Spleen (tissue), 11 donors: Measurements from ENCODE around the gene MADD. TPM values are rescaled to one million over a fixed set of nuclear protein-coding genes. Genes with fewer than 3 reads are reported as not detected.

ENCODE experiments used
- DNase-seq: peaks from one replicate; pipeline ENCODE4 v3.0.0-alpha.2; 2020
- H3K27ac ChIP-seq, 8 donors: fragments of 200-600 bp; sonication (generic) in 7 of 8; 1 replicate in 4 of 8; 2 replicates in 4 of 8; pipeline versions ENCODE4 v1.5.0 to v1.8.0; 2016 to 2021; ENCODE audit warnings: inconsistent platforms in 4 of 8, mild to moderate bottlenecking in 4 of 8, moderate library complexity in 1 of 8
- H3K27me3 ChIP-seq, 7 donors: fragments of 200-600 bp; sonication (generic) in 6 of 7; replicated peaks in 1 of 7; 1 replicate in 4 of 7; 2 replicates in 3 of 7; pipeline versions ENCODE4 v1.5.0 to v1.8.0; 2016 to 2021; ENCODE audit warnings: inconsistent platforms in 3 of 7, mild to moderate bottlenecking in 1 of 7
- H3K36me3 ChIP-seq, 6 donors: fragments of 200-600 bp; sonication (generic) in 5 of 6; 1 replicate in 4 of 6; 2 replicates in 2 of 6; pipeline versions ENCODE4 v1.5.0 to v1.8.0; 2016 to 2021; ENCODE audit warnings: inconsistent platforms in 2 of 6
- H3K4me1 ChIP-seq, 6 donors: fragments of 200-600 bp; sonication (generic) in 5 of 6; 1 replicate in 3 of 6; 2 replicates in 3 of 6; pipeline versions ENCODE4 v1.5.0 to v1.8.0; 2016 to 2021; ENCODE audit warnings: inconsistent platforms in 3 of 6
- H3K4me3 ChIP-seq, 8 donors: fragments of 200-600 bp; sonication (generic) in 7 of 8; 1 replicate in 4 of 8; 2 replicates in 4 of 8; pipeline versions ENCODE4 v1.5.0 to v1.8.0; 2016 to 2021; ENCODE audit warnings: inconsistent platforms in 4 of 8, mild to moderate bottlenecking in 4 of 8, moderate library complexity in 2 of 8
- H3K9me3 ChIP-seq, 8 donors: fragments of 200-600 bp; sonication (generic) in 7 of 8; 1 replicate in 4 of 8; 2 replicates in 4 of 8; pipeline versions ENCODE4 v1.5.0 to v1.8.0; 2016 to 2021; ENCODE audit warnings: inconsistent platforms in 4 of 8
- POLR2A ChIP-seq, 3 donors: fragments of 450-650 bp; IDR thresholded peaks; one replicate each; pipeline ENCODE4 v1.5.1; 2017; ENCODE audit warnings: antibody characterized with exemption in 3 of 3, mild to moderate bottlenecking in 1 of 3
- POLR2AphosphoS5 ChIP-seq, 3 donors: sonication (generic); formaldehyde crosslinking; IDR thresholded peaks; one replicate each; pipeline ENCODE4 v1.5.1; 2017; ENCODE audit warnings: antibody characterized with exemption in 3 of 3
- WGBS, 5 donors: extraction: QIAGEN DNeasy Blood & Tissue Kit in 3 of 5; methylation state at CpG; one replicate each; pipeline versions ENCODE4 v1.1.5 to v1.1.7; 2013 to 2018; 5-methylcytosine and 5-hydroxymethylcytosine counted together
- intact Hi-C: fragments of 100-400 bp; cut with DNase I; formaldehyde crosslinking; loops from one replicate; pipeline ENCODE4 v1.15.0; 2023; ENCODE audit warnings: low total_unique reads
- polyA plus RNA-seq, 3 donors: library from polyadenylated mRNA; stranded (reverse); fragments of 200-250 nt; gene quantifications; one replicate each; pipeline ENCODE4 v1.2.1, GENCODE V29; 2013
- total RNA-seq, 7 donors: library from RNA; depleted of rRNA in 3 of 7; stranded (reverse); fragments of >200 nt in 3 of 7; fragmentation: NEBNext Ultra II Directional in 4 of 7; extraction: Animal tissue kit (Norgen Biotek cat#: 25700) in 4 of 7; gene quantifications; one replicate each; pipeline versions ENCODE4 v1.1.0 to v1.2.1, GENCODE V29; 2016 to 2021
- TF ChIP-seq, protein P1 (sequence below), 11 experiments: fragments of 200-600 bp in 7 of 11; fragments of 450-650 bp in 4 of 11; sonication (generic) in 4 of 11; IDR thresholded peaks in 8 of 11; conservative IDR thresholded peaks in 3 of 11; 1 replicate in 7 of 11; 2 replicates in 4 of 11; pipeline versions ENCODE4 v1.4.0 to v1.8.0; 2016 to 2021; ENCODE audit warnings: antibody characterized with exemption in 11 of 11, inconsistent platforms in 4 of 11, mild to moderate bottlenecking in 1 of 11
- donor health status: healthy with polysubstance abuse.
- donor health status: DM: no; HTN: no; CAD: no; lungs with moderate emphysema.
- donor health status: DM: no; HTN: no; CAD: no.
- donor health status: Bipolar disorder and iron deficiency.
- donor health status: healthy.
- donor health status: DM: no; HTN: no; CAD: no.
- donor health status: DM: yes; HTN: yes; CAD: no.

Gene MADD
- total and polyA plus RNA-seq, 10 donors: 15.7 to 82.4 (median 63.3) TPM

DNA sequence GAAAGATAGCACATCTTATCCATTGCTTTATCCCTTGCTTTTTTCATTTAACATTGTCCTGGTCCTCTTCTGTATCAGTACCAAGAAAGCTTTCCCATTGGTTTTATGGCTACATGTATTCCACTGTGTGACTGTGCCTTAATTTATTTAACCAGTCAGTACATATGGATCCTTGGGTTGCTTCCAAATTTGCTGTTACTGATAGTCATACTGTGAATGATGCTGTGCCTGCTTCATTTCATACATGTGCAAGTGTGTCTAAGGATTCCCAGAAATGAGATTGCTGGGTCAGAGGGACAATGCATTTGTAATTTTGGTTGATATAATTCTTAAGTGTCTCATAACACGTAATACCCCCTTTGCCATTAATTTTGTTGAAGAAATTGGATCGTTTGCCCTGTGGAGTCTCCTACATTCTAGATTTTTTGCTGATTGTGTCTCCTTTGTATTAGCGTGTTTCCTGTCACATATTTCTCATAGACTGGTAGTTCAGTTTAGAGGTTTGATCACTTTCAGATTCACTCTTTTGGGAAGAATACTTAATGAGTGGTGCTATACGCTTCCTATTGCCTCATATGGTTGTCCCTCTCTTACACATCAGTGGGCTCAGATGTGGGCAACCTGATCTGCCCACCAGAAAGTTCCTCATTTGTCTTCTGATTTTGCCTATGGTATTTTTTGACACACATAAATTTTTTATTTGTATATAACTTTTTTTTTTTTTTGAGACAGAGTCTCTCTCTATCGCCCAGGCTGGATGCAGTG is 47.3 kb downstream of the MADD start:
- Histone ChIP-seq H3K27ac (peak overlapping the region in 3 of 8 donors; percentile 17 to 60 (median 53)), H3K9me3 (no peaks in the 10 kb centered on the region)
- DNase-seq: no peak

DNA sequence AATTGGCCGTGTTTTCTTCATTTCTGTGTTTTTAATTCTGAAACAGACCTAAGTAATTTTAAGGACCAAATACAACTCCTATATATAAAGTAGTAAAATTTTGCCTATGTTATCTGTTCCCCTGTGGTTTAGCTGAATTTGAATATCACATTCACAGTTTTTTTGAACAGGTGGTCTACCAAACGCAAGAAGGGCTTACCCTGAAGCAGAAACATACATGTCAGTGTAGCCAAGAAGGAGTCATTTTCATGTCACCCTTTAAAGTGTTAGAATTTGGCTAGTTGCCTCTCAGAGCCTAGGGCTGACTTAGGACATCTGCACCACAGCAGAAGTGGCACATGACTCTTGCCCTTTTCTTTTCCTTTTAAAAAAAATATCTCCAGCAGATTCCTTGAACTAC is 48.2 kb downstream of the MADD start:
- H3K36me3 ChIP-seq: peaks cover 0 to 71% (median 58%) of the 10 kb centered on the region in 6 donors
- no peak for DNase-seq
- peak overlapping the region in 2 of 8 donors; percentile 9 to 32 for H3K27ac ChIP-seq
- H3K4me3 ChIP-seq: no peak overlapping the region
- 77 to 84% (median 82%) methylated on average over 2 of the region's 2 CpGs for WGBS, 5 donors
- no peaks in the 10 kb centered on the region for H3K9me3 ChIP-seq
- H3K27me3 ChIP-seq: no peaks in the 10 kb centered on the region
- peaks cover 0 to 14% (median 3%) of the 10 kb centered on the region in 6 donors for H3K4me1 ChIP-seq
- intact Hi-C loops: no loop called here
- TF ChIP-seq POLR2AphosphoS5 (IDR thresholded peaks at IDR 0.05): no peak
- TF ChIP-seq POLR2A (IDR thresholded peaks at IDR 0.05): no peak
- TF ChIP-seq, protein P1, sequence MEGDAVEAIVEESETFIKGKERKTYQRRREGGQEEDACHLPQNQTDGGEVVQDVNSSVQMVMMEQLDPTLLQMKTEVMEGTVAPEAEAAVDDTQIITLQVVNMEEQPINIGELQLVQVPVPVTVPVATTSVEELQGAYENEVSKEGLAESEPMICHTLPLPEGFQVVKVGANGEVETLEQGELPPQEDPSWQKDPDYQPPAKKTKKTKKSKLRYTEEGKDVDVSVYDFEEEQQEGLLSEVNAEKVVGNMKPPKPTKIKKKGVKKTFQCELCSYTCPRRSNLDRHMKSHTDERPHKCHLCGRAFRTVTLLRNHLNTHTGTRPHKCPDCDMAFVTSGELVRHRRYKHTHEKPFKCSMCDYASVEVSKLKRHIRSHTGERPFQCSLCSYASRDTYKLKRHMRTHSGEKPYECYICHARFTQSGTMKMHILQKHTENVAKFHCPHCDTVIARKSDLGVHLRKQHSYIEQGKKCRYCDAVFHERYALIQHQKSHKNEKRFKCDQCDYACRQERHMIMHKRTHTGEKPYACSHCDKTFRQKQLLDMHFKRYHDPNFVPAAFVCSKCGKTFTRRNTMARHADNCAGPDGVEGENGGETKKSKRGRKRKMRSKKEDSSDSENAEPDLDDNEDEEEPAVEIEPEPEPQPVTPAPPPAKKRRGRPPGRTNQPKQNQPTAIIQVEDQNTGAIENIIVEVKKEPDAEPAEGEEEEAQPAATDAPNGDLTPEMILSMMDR (IDR thresholded peaks at IDR 0.05 in 8 of 11, conservative IDR thresholded peaks at IDR 0.05 in 3 of 11): no peak

More for the DNA sequence above, 47.3 kb downstream of the MADD start:
- Histone ChIP-seq H3K27me3 (no peaks in the 10 kb centered on the region), H3K4me1 (peaks cover 0 to 14% (median 3%) of the 10 kb centered on the region in 6 donors), H3K4me3 (no peak overlapping the region), H3K36me3 (peaks cover 0 to 81% (median 67%) of the 10 kb centered on the region in 6 donors)
- TF ChIP-seq POLR2A (IDR thresholded peaks at IDR 0.05) (no peak), POLR2AphosphoS5 (IDR thresholded peaks at IDR 0.05) (no peak)
- TF ChIP-seq, protein P1 (IDR thresholded peaks at IDR 0.05 in 8 of 11, conservative IDR thresholded peaks at IDR 0.05 in 3 of 11): no peak
- intact Hi-C loops: no loop called here
- 43 to 69% (median 64%) methylated on average over 5 of the region's 5 CpGs for WGBS, 5 donors

DNA sequence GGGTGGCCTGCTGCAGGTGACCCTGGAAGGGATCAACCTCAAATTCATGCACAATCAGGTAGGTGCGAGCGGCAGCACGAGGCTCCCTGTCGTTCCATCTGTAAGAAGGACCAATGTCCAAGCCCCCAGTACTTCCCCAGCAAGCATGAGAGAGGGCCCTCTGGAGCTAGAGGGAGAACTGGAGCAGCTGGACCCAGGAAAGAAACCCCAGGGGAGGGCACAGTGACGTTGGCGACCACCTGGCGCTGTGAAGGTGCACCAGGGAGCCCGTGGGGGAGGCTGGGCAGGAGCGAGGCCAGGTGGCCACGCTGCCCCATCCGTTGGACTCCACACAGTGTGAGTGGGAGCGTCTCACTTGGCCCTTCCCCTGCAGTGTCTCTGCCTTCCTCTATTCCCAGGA is 54.6 kb downstream of the MADD start:
- intact Hi-C loops: no loop called here
- H3K9me3 ChIP-seq: no peaks in the 10 kb centered on the region
- H3K36me3 ChIP-seq: peaks cover 0 to 56% (median 5%) of the 10 kb centered on the region in 6 donors
- no peak overlapping the region for H3K4me3 ChIP-seq
- H3K4me1 ChIP-seq: peaks cover 0 to 20% (median 14%) of the 10 kb centered on the region in 6 donors
- no peak overlapping the region for H3K27ac ChIP-seq
- no peaks in the 10 kb centered on the region for H3K27me3 ChIP-seq
- DNase-seq: no peak
- 75 to 92% (median 90%) methylated on average over 10 to 12 of the region's 12 CpGs for WGBS, 5 donors
- TF ChIP-seq POLR2A (IDR thresholded peaks at IDR 0.05): no peak
- TF ChIP-seq, protein P1 (IDR thresholded peaks at IDR 0.05 in 8 of 11, conservative IDR thresholded peaks at IDR 0.05 in 3 of 11): no peak
- TF ChIP-seq POLR2AphosphoS5 (IDR thresholded peaks at IDR 0.05): peak in 1 of 3 donors; percentile 65

DNA sequence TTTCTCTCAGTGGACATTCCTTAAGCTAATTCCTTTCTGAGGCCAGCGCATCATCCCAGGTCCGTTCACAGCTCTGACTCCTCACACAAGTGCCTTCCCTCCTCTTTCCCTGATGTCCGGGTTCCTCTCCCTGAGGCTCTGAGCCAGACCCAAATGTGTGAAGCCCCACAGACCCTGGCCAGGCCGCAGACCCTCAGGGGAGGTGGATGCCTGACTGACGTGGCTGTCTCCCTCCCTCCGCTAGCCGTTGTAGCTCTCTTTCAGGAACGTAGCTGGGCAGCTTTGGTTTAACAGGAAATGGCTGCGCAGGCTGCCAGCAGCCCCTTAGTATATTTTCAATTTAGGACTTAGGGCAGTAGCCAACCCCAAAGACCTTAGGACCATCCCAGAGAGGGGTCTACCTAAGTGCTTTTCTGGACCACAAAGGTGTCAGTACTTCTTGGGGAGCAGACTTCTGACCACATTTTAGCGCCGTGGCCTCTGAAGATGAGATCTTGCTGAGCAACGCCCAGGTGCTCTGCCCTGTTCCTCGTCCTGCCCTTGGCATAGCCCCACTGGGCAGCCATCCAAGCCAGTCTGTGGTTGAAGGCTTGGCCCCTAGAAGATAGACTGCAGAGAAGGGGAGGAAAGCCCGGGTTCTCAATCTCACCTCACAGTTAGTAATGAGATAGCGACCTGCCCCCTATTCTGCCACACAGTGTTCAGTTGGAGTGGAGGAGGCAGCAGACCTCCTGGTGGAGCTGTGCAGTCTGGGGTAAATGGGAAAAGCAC is 55.5 kb downstream of the MADD start:
- H3K4me3 ChIP-seq: no peak overlapping the region
- peaks cover 0 to 66% (median 1%) of the 10 kb centered on the region in 6 donors for H3K36me3 ChIP-seq
- H3K27me3 ChIP-seq: no peaks in the 10 kb centered on the region
- H3K4me1 ChIP-seq: peaks cover 0 to 29% (median 22%) of the 10 kb centered on the region in 6 donors
- no peaks in the 10 kb centered on the region for H3K9me3 ChIP-seq
- intact Hi-C loops: no loop called here
- WGBS, 5 donors: 61 to 76% (median 73%) methylated on average over 15 of the region's 15 CpGs
- DNase-seq: no peak
- H3K27ac ChIP-seq: no peak overlapping the region
- TF ChIP-seq, protein P1 (IDR thresholded peaks at IDR 0.05 in 8 of 11, conservative IDR thresholded peaks at IDR 0.05 in 3 of 11): no peak
- TF ChIP-seq POLR2A (IDR thresholded peaks at IDR 0.05) (no peak), POLR2AphosphoS5 (IDR thresholded peaks at IDR 0.05) (no peak)
